Measurements from ENCODE around the gene UBAP2. TPM values are rescaled to one million over a fixed set of nuclear protein-coding genes. Genes with fewer than 3 reads are reported as not detected.

UBAP2 gene
- total and polyA plus RNA-seq, 2 donors (not counting 3 experiments of a cell fraction or from before 2014, with no cell fraction given), result 43.2 to 55.8 TPM

DNA sequence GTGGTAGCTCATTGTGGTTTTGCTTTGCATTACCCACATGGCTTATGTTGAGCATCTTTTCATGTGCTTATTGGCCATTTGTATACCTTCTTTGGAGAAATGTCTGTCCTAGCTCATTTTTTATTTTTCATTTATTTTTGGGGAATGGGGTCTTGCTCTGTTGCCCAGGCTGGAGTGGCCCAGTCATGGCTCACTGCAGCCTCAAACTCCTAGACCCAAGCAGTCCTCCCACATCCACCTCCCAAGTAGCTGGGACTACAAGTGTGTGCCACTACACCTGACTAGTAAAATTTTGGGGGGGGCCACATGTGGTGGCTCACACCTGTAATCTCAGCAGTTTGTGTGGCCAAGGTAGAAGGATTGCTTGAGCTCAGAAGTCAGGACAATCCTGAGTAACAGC is 154.4 kb downstream of the UBAP2 start:
- Histone ChIP-seq H4K20me1 (replicated peaks; ENCODE audit: control insufficient read depth, extremely low read depth, insufficient read depth, low read length) (peaks cover 4% of the 10 kb centered on the region), H2AFZ (ENCODE audit: low read depth, low read length) (no peak overlapping the region), H3K27me3 (ENCODE audit: control insufficient read depth in 2 of 2, insufficient read depth in 2 of 2, low read length in 2 of 2) (no peaks in the 10 kb centered on the region), H3K36me3 (ENCODE audit: control insufficient read depth in 2 of 2, extremely low read depth in 1 of 2, insufficient read depth in 2 of 2, low read length in 2 of 2) (no peaks in the 10 kb centered on the region), H3K4me1 (ENCODE audit: control insufficient read depth, extremely low read depth, insufficient read depth, low read length) (peaks cover 8% of the 10 kb centered on the region), H3K79me2 (ENCODE audit: control insufficient read depth, insufficient read depth, low read length) (peaks cover 75% of the 10 kb centered on the region), H3K9me1 (replicated peaks; ENCODE audit: control insufficient read depth, extremely low read depth, insufficient read depth, low read length) (peaks cover 3% of the 10 kb centered on the region), H3K4me3 (replicated peaks in 1 of 3; ENCODE audit: insufficient read depth in 1 of 3, low read depth in 1 of 3, low read length in 3 of 3) (no peak overlapping the region), H3K9ac (replicated peaks; ENCODE audit: extremely low read depth, insufficient read depth, low read length) (no peak overlapping the region), H3K27ac (ENCODE audit: insufficient read depth, low read depth, low read length) (no peak overlapping the region), H3K4me2 (ENCODE audit: insufficient read depth, low read length) (no peak overlapping the region), H3K9me3 (replicated peaks; ENCODE audit: control insufficient read depth, insufficient read depth, low read length) (no peaks in the 10 kb centered on the region)
- no peak for TF ChIP-seq MYC (IDR thresholded peaks at IDR 0.05; ENCODE audit: low read depth, low read length)
- no peak for TF ChIP-seq POLR2AphosphoS5 (IDR thresholded peaks at IDR 0.05; ENCODE audit: insufficient read depth, low read depth, low read length)
- no peak for TF ChIP-seq FOS (IDR thresholded peaks at IDR 0.05; ENCODE audit: borderline replicate concordance, insufficient read depth, low read length)
- no peak for TF ChIP-seq CTCF (IDR thresholded peaks at IDR 0.05; ENCODE audit: extremely low read depth in 1 of 2, insufficient read depth in 1 of 2, low read depth in 1 of 2, low read length in 2 of 2)
- no peak for TF ChIP-seq MAX (IDR thresholded peaks at IDR 0.05; ENCODE audit: insufficient read depth, insufficient read length)
- no peak for TF ChIP-seq POLR2A (IDR thresholded peaks at IDR 0.05; ENCODE audit: low read depth, low read length)
- TF ChIP-seq GATA2 (IDR thresholded peaks at IDR 0.05; ENCODE audit: insufficient read depth, insufficient read length, low read depth, low read length), result no peak
- no peak for TF ChIP-seq EZH2 (IDR thresholded peaks at IDR 0.05; ENCODE audit: borderline replicate concordance, low read depth, low read length, severe bottlenecking)
- TF ChIP-seq JUN (IDR thresholded peaks at IDR 0.05; ENCODE audit: borderline replicate concordance, insufficient read depth, insufficient read length, low read depth), result no peak
- FAIRE-seq (no peak), DNase-seq (ENCODE audit: low read depth, low spot score) (no peak)
- POLR2A ChIA-PET, result no interaction called here
- intact Hi-C loops (cut with micrococcal nuclease), result no loop called here
- BruUV-seq (replicated peaks), result no TSS peak
- CTCF ChIA-PET, result interaction anchor here (1.5 to 1.9 kb wide), 3 partner anchors 10 to 81 kb away, joined by 3 to 9 read pairs (median 6); no protein-coding TSS in a partner anchor
- dilution Hi-C loops (cut with MboI; ENCODE audit: extremely low pct_ligation_motif_present, low sequenced_read_pairs), result no loop called here

Data from endothelial cell of umbilical vein (primary cell).